WTC11 (cell line): ENCODE measurements around the gene CUL9. TPM values are rescaled to one million over a fixed set of nuclear protein-coding genes. Genes with fewer than 3 reads are reported as not detected.

Experiments
- ATAC-seq: fragments of 200-7000 bp; cut with Tn5 transposase; 2 replicates; pipeline ENCODE4 v1.10.0; 2021; ENCODE audit warnings: mild to moderate bottlenecking, moderate library complexity
- CTCF ChIA-PET: fragments of 300-600 bp; sonication (Branson Sonifier 250); formaldehyde crosslinking; loops from one replicate; lab custom pipeline; 2021; ENCODE audit warnings: antibody characterized with exemption; lab: Charles Lee
- POLR2A ChIA-PET: fragments of 350-600 bp; sonication (Branson Sonifier 250); formaldehyde crosslinking; loops from one replicate; lab custom pipeline; 2021; ENCODE audit warnings: antibody characterized with exemption; lab: Charles Lee
- DNase-seq: peaks from one replicate; pipeline ENCODE4 v3.0.0; 2021; ENCODE audit warnings: low spot score
- H3K27ac Mint-ChIP-seq: 2 replicates; pipeline ENCODE4 v1.8.0; 2021; ENCODE audit warnings: mixed read lengths
- H3K27me3 Mint-ChIP-seq: 2 replicates; pipeline ENCODE4 v1.8.0; 2021; ENCODE audit warnings: low read depth, mild to moderate bottlenecking, moderate library complexity, mixed read lengths
- H3K36me3 Mint-ChIP-seq: 2 replicates; pipeline ENCODE4 v1.8.0; 2021; ENCODE audit warnings: mixed read lengths
- H3K4me1 Mint-ChIP-seq: 2 replicates; pipeline ENCODE4 v1.8.0; 2022; ENCODE audit warnings: mixed read lengths
- H3K4me3 Mint-ChIP-seq: 2 replicates; pipeline ENCODE4 v1.8.0; 2021; ENCODE audit warnings: mild to moderate bottlenecking, moderate library complexity, mixed read lengths
- H3K9me3 Mint-ChIP-seq: 2 replicates; pipeline ENCODE4 v1.8.0; 2021; ENCODE audit warnings: mixed read lengths
- ARID4B ChIP-seq: sonication (generic); formaldehyde crosslinking; IDR thresholded peaks from 2 replicates; pipeline ENCODE4 v1.8.0; 2023; ENCODE audit warnings: missing genetic modification reagents, mild to moderate bottlenecking, borderline replicate concordance
- CBFB ChIP-seq: sonication (generic); formaldehyde crosslinking; IDR thresholded peaks from 2 replicates; pipeline ENCODE4 v1.8.1; 2022; ENCODE audit warnings: mild to moderate bottlenecking, low read depth, missing genetic modification reagents
- EMX1 ChIP-seq: fragments of 250-450 bp; sonication (Bioruptor Pico); IDR thresholded peaks from 2 replicates; pipeline ENCODE4 v1.8.0; 2021; ENCODE audit warnings: mild to moderate bottlenecking
- ERG ChIP-seq: fragments of 250-450 bp; sonication (Bioruptor Pico); IDR thresholded peaks from 2 replicates; pipeline ENCODE4 v1.8.0; 2021; ENCODE audit warnings: mild to moderate bottlenecking
- ETV6 ChIP-seq: sonication (generic); formaldehyde crosslinking; IDR thresholded peaks from 2 replicates; pipeline ENCODE4 v1.8.1; 2022; ENCODE audit warnings: mild to moderate bottlenecking, missing genetic modification reagents
- FOXJ3 ChIP-seq: sonication (generic); formaldehyde crosslinking; IDR thresholded peaks from 2 replicates; pipeline ENCODE4 v1.9.0; 2021; ENCODE audit warnings: missing genetic modification reagents, mild to moderate bottlenecking, borderline replicate concordance
- GABPB1 ChIP-seq: sonication (generic); formaldehyde crosslinking; IDR thresholded peaks from 2 replicates; pipeline ENCODE4 v1.8.1; 2023; ENCODE audit warnings: mild to moderate bottlenecking, missing genetic modification reagents
- GTF2I ChIP-seq: fragments of 250-450 bp; sonication (Bioruptor Pico); conservative IDR thresholded peaks from 2 replicates; pipeline ENCODE4 v1.4.0; 2021; ENCODE audit warnings: mild to moderate bottlenecking
- JUN ChIP-seq: sonication (generic); formaldehyde crosslinking; IDR thresholded peaks from 2 replicates; pipeline ENCODE4 v1.8.0; 2023; ENCODE audit warnings: mild to moderate bottlenecking, missing genetic modification reagents
- MYBL2 ChIP-seq: sonication (generic); formaldehyde crosslinking; IDR thresholded peaks from 2 replicates; pipeline ENCODE4 v1.8.1; 2023; ENCODE audit warnings: mild to moderate bottlenecking, moderate library complexity, missing genetic modification reagents
- NFATC4 ChIP-seq: fragments of 250-450 bp; sonication (Bioruptor Pico); IDR thresholded peaks from 2 replicates; pipeline ENCODE4 v1.9.0; 2021; ENCODE audit warnings: mild to moderate bottlenecking
- RELA ChIP-seq: sonication (generic); formaldehyde crosslinking; IDR thresholded peaks from 2 replicates; pipeline ENCODE4 v1.8.1; 2022; ENCODE audit warnings: missing genetic modification reagents, mild to moderate bottlenecking, borderline replicate concordance
- RORB ChIP-seq: fragments of 250-450 bp; sonication (Bioruptor Pico); IDR thresholded peaks from 2 replicates; pipeline ENCODE4 v1.9.0; 2021; ENCODE audit warnings: mild to moderate bottlenecking
- SMAD4 ChIP-seq: sonication (generic); formaldehyde crosslinking; IDR thresholded peaks from 2 replicates; pipeline ENCODE4 v1.8.0; 2022; ENCODE audit warnings: mild to moderate bottlenecking, missing genetic modification reagents
- SP1 ChIP-seq: sonication (generic); formaldehyde crosslinking; conservative IDR thresholded peaks from 2 replicates; pipeline ENCODE4 v1.8.1; 2022; ENCODE audit warnings: missing genetic modification reagents
- TEAD4 ChIP-seq: sonication (generic); formaldehyde crosslinking; IDR thresholded peaks from 2 replicates; pipeline ENCODE4 v1.8.0; 2022; ENCODE audit warnings: mild to moderate bottlenecking, missing genetic modification reagents
- ZNF121 ChIP-seq: sonication (generic); formaldehyde crosslinking; IDR thresholded peaks from 2 replicates; pipeline ENCODE4 v1.8.0; 2023; ENCODE audit warnings: missing genetic modification reagents
- ZSCAN18 ChIP-seq: fragments of 250-450 bp; sonication (Bioruptor Pico); IDR thresholded peaks from 2 replicates; pipeline ENCODE4 v2.1.2; 2022; ENCODE audit warnings: mild to moderate bottlenecking, moderate library complexity
- total RNA-seq: library from RNA; stranded (reverse); gene quantifications from 3 replicates; pipeline ENCODE4 v1.2.3, GENCODE V29; 2021
- TF ChIP-seq, protein P1 (sequence below): sonication (generic); formaldehyde crosslinking; IDR thresholded peaks from 2 replicates; pipeline ENCODE4 v1.8.1; 2023; ENCODE audit warnings: mild to moderate bottlenecking, missing genetic modification reagents, moderate library complexity
- TF ChIP-seq, protein P2 (sequence below): fragments of 250-450 bp; sonication (Bioruptor Pico); IDR thresholded peaks from 2 replicates; pipeline ENCODE4 v1.9.0; 2021; ENCODE audit warnings: mild to moderate bottlenecking
- TF ChIP-seq, protein P3 (sequence below): sonication (generic); formaldehyde crosslinking; IDR thresholded peaks from 2 replicates; pipeline ENCODE4 v1.8.0; 2022; ENCODE audit warnings: mild to moderate bottlenecking, missing genetic modification reagents

CUL9 gene
- total RNA-seq, 1 experiment from 2014 or later = 15.2 TPM

DNA sequence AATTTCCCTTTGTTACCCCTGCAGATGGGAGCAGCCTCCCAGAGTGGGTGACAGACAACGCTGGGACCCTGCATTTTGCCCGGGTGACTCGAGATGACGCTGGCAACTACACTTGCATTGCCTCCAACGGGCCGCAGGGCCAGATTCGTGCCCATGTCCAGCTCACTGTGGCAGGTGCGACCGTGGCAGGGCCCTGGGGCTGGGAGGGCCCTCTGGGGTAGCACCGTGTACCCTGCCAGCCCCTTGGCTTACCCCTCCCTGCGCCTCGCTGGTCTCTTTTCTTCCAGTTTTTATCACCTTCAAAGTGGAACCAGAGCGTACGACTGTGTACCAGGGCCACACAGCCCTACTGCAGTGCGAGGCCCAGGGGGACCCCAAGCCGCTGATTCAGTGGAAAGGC is 40.4 kb upstream of the CUL9 start (continued):
- TF ChIP-seq ERG (no peak), ARID4B (CRISPR knock-in tag) (no peak), MYBL2 (CRISPR knock-in tag) (no peak), JUN (CRISPR knock-in tag) (no peak), TEAD4 (CRISPR knock-in tag) (no peak), EMX1 (CRISPR knock-in tag) (no peak), GTF2I (no peak), SMAD4 (CRISPR knock-in tag) (no peak)

DNA sequence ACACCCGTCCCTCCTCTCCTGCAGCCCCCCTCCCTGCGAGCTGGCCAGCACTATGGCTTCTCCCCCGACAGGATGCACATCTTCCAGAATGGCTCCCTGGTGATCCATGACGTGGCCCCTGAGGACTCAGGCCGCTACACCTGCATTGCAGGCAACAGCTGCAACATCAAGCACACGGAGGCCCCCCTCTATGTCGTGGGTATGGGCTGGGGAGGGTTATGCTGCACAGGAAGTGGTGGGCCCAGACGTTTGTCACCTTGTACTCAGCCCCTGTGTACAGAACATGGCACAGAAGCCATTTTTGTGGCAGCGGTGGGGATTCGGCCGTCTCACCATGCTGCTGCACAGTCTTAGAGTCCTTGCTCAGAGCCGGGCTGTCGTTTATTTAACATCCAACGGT is 39.9 kb upstream of the CUL9 start:
- no peak for ATAC-seq
- Mint-ChIP-seq H3K4me3 (no peak overlapping the region), H3K27me3 (no peaks in the 10 kb centered on the region; the same call in 1 of the 2 replicates), H3K4me1 (peaks cover 10% of the 10 kb centered on the region), H3K27ac (no peak overlapping the region), H3K36me3 (peaks cover 12% of the 10 kb centered on the region), H3K9me3 (no peaks in the 10 kb centered on the region)
- POLR2A ChIA-PET = no interaction called here
- CTCF ChIA-PET = interaction anchor here (2.6 to 3.2 kb wide), 2 partner anchors 66 to 71 kb away, joined by 39 to 50 read pairs; partner anchors contain the start of gene PTK7
- no peak for DNase-seq
- TF ChIP-seq FOXJ3 (CRISPR knock-in tag) = no peak

DNA sequence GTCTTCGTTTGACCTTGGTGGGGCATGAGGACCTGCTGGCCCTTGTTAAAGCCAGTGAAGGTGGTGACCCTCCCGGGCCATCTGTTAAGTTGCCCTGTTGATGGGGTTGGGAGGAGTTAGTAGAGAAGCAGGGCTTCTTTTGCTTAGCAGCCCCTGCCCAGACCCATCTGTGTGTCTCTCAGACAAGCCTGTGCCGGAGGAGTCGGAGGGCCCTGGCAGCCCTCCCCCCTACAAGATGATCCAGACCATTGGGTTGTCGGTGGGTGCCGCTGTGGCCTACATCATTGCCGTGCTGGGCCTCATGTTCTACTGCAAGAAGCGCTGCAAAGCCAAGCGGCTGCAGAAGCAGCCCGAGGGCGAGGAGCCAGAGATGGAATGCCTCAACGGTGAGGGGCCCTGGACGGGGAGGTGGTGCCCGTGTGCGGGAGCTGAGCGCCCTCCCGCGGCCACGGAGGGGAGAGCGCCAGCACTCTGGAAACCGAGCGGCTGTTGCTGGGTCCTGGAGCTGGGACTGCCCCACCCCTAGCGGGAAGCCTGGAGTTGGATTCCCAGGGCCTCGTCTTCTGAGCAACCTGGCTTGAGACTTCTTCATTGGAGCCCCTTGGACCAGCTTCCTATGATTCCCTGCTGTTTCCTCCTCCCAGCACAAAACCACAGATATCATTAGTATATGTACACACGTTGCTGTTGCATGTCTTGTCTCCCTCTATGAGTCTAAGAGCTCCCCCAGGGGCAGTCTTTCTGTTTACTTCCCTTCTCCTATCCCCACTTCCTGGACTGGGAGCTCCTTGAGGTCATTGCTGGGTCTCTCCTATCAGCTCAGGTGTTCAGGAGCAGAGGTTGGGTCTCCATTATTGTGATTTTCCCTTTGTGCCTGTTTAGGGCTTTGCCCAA is 38.5 kb upstream of the CUL9 start:
- ChIA-PET CTCF (interaction anchor here (0.6 to 3.2 kb wide), 60 partner anchors 8 to 446 kb away, joined by 3 to 50 read pairs (median 4); partner anchors contain the start of genes CUL7, CUL9, DNPH1 and GNMT), POLR2A (interaction anchor here (0.6 to 1.8 kb wide), 8 partner anchors 27 to 232 kb away, joined by 3 to 10 read pairs (median 6); partner anchors contain the start of genes CUL7, KLC4, KLHDC3 and MEA1)
- peak overlapping the region; percentile 14; the same call in 1 of the 2 replicates for H3K4me3 Mint-ChIP-seq
- ATAC-seq (peak; percentile 94), DNase-seq (peak; percentile 94)
- H3K36me3 Mint-ChIP-seq = peaks cover 16% of the 10 kb centered on the region
- H3K9me3 Mint-ChIP-seq = no peaks in the 10 kb centered on the region
- no peaks in the 10 kb centered on the region; the same call in 1 of the 2 replicates for H3K27me3 Mint-ChIP-seq
- peak overlapping the region; percentile 90 for H3K27ac Mint-ChIP-seq
- H3K4me1 Mint-ChIP-seq = peaks cover 10% of the 10 kb centered on the region
- TF ChIP-seq ERG (no peak), GABPB1 (peak; percentile 56; the same call in 1 of the 2 replicates), RELA (CRISPR knock-in tag) (no peak), ZNF121 (CRISPR knock-in tag) (no peak), ZSCAN18 (no peak), CBFB (no peak), SP1 (CRISPR knock-in tag) (peak; percentile 67), NFATC4 (CRISPR knock-in tag) (no peak), RORB (CRISPR knock-in tag) (no peak), ETV6 (CRISPR knock-in tag) (peak; percentile 79)
- TF ChIP-seq, protein P1, sequence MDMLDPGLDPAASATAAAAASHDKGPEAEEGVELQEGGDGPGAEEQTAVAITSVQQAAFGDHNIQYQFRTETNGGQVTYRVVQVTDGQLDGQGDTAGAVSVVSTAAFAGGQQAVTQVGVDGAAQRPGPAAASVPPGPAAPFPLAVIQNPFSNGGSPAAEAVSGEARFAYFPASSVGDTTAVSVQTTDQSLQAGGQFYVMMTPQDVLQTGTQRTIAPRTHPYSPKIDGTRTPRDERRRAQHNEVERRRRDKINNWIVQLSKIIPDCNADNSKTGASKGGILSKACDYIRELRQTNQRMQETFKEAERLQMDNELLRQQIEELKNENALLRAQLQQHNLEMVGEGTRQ = no peak
- TF ChIP-seq, protein P2, sequence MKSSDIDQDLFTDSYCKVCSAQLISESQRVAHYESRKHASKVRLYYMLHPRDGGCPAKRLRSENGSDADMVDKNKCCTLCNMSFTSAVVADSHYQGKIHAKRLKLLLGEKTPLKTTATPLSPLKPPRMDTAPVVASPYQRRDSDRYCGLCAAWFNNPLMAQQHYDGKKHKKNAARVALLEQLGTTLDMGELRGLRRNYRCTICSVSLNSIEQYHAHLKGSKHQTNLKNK (CRISPR knock-in tag) = no peak
- TF ChIP-seq, protein P3, sequence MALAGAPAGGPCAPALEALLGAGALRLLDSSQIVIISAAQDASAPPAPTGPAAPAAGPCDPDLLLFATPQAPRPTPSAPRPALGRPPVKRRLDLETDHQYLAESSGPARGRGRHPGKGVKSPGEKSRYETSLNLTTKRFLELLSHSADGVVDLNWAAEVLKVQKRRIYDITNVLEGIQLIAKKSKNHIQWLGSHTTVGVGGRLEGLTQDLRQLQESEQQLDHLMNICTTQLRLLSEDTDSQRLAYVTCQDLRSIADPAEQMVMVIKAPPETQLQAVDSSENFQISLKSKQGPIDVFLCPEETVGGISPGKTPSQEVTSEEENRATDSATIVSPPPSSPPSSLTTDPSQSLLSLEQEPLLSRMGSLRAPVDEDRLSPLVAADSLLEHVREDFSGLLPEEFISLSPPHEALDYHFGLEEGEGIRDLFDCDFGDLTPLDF (CRISPR knock-in tag) = no peak
